ENCODE data around the gene CEP55.

CEP55 gene

GRCh38 chr10:93451244-93451947, 45.0 kb upstream of the CEP55 start:
- no peak overlapping the region for H3K4me3 ChIP-seq (replicated peaks; ENCODE audit: insufficient read depth, low read length)
- H3K27me3 ChIP-seq (ENCODE audit: insufficient read depth, poor library complexity, severe bottlenecking), result no peaks in the 10 kb centered on the region
- no peak overlapping the region for H3K27ac ChIP-seq (replicated peaks)
- DNase-seq (ENCODE audit: low read depth in 1 of 2, low spot score in 1 of 2), result no peak
- no peak for TF ChIP-seq REST (IDR thresholded peaks at IDR 0.05; ENCODE audit: insufficient replicate concordance, low read depth)
- TF ChIP-seq POLR2AphosphoS5 (IDR thresholded peaks at IDR 0.05; ENCODE audit: low read depth), result no peak
- no peak for TF ChIP-seq SPI1 (IDR thresholded peaks at IDR 0.05; ENCODE audit: borderline replicate concordance, low read depth)
- no peak for TF ChIP-seq CTCF (IDR thresholded peaks at IDR 0.05; ENCODE audit: insufficient read depth, low read length)
- TF ChIP-seq GABPA (IDR thresholded peaks at IDR 0.05; ENCODE audit: low read depth), result no peak

DNA sequence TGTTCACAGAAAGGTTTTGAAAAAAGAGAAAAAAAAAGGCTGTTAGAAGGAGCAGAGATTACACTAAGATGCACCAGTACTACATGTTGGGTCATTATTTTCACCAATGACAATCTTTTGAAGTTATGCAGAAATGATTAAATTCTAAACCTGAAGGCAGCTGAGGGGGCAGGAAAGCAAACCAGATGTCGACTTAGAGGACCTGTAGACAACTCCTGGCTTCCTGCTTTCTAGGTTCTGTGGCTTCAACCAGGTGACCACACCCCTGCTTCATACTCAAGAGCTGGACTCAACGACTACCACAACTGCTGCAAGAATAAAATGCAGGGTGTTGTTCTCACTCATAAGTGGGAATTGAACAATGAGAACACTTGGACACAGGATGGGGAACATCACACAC, 44.3 kb upstream of the CEP55 start:
- no peak for DNase-seq (ENCODE audit: low read depth in 1 of 2, low spot score in 1 of 2)
- Histone ChIP-seq H3K27me3 (ENCODE audit: insufficient read depth, poor library complexity, severe bottlenecking) (no peaks in the 10 kb centered on the region), H3K4me3 (replicated peaks; ENCODE audit: insufficient read depth, low read length) (no peak overlapping the region), H3K27ac (replicated peaks) (no peak overlapping the region)
- TF ChIP-seq POLR2AphosphoS5 (IDR thresholded peaks at IDR 0.05; ENCODE audit: low read depth), result no peak
- no peak for TF ChIP-seq CTCF (IDR thresholded peaks at IDR 0.05; ENCODE audit: insufficient read depth, low read length)
- no peak for TF ChIP-seq GABPA (IDR thresholded peaks at IDR 0.05; ENCODE audit: low read depth)
- no peak for TF ChIP-seq SPI1 (IDR thresholded peaks at IDR 0.05; ENCODE audit: borderline replicate concordance, low read depth)
- TF ChIP-seq REST (IDR thresholded peaks at IDR 0.05; ENCODE audit: insufficient replicate concordance, low read depth), result no peak

DNA sequence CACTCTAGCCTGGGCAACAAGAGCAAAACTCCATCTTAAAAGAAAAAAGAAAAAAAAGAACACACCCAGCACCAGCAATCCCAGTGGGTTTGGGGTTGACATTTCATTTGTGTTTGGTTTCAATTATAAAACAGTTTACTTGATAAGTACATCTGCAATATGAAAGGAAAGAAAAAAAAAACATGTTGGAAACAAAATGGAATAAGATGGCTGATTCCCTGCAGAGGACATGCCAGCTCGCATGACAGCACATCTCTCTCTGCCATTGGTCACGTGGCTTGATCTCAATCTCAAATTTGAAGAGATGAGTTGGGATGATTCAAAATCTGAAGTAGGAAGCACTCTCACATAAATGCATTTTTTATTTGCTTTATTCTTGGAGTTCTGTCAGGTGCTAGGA, 42.3 kb upstream of the CEP55 start:
- Histone ChIP-seq H3K27ac (replicated peaks) (no peak overlapping the region), H3K27me3 (ENCODE audit: insufficient read depth, poor library complexity, severe bottlenecking) (no peaks in the 10 kb centered on the region), H3K4me3 (replicated peaks; ENCODE audit: insufficient read depth, low read length) (no peak overlapping the region)
- no peak for DNase-seq (ENCODE audit: low read depth in 1 of 2, low spot score in 1 of 2)
- no peak for TF ChIP-seq GABPA (IDR thresholded peaks at IDR 0.05; ENCODE audit: low read depth)
- no peak for TF ChIP-seq CTCF (IDR thresholded peaks at IDR 0.05; ENCODE audit: insufficient read depth, low read length)

- no peaks in the 10 kb centered on the region for H3K27me3 ChIP-seq (ENCODE audit: insufficient read depth, poor library complexity, severe bottlenecking)
- DNase-seq (ENCODE audit: low read depth in 1 of 2, low spot score in 1 of 2), result no peak
- H3K4me3 ChIP-seq (replicated peaks; ENCODE audit: insufficient read depth, low read length), result no peak overlapping the region
- TF ChIP-seq REST (IDR thresholded peaks at IDR 0.05; ENCODE audit: insufficient replicate concordance, low read depth), result no peak
- no peak for TF ChIP-seq GABPA (IDR thresholded peaks at IDR 0.05; ENCODE audit: low read depth)
- TF ChIP-seq CTCF (IDR thresholded peaks at IDR 0.05; ENCODE audit: insufficient read depth, low read length), result no peak
- no peak for TF ChIP-seq POLR2AphosphoS5 (IDR thresholded peaks at IDR 0.05; ENCODE audit: low read depth)
- no peak for TF ChIP-seq SPI1 (IDR thresholded peaks at IDR 0.05; ENCODE audit: borderline replicate concordance, low read depth)
- no peak overlapping the region for H3K27ac ChIP-seq (replicated peaks)
These were observed 41.7 kb upstream of the CEP55 start for GRCh38 chr10:93454736-93455135.

Measured in HL-60 (cell line).